ENCODE measurements around the gene OPN1MW.
"Not testable (repeated sequence)": the region's sequence is repeated elsewhere in the genome, so short reads cannot be mapped to it uniquely, and the experiment has no call there.

OPN1MW gene

DNA sequence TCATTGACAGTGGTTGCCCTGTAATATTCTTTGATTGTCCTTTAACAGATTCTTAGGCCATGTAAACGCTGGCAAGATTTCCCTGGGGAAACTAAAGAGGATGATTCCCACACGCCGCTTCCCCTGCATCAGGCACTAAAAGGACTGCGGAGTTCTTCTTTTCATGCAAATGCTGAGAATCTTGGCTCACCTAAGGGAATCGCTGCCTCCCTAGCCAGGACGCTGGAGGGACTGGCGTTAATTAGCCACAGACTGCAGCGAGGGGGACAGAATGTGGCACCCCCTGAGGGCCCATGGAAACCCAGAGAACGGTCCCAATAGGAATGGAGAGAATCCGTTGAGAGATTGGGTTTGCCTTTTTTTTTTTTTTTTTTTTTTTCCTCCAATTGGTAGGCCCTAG lies 29.1 kb downstream of the OPN1MW start:
- not testable (repeated sequence) for DNase-seq

DNA sequence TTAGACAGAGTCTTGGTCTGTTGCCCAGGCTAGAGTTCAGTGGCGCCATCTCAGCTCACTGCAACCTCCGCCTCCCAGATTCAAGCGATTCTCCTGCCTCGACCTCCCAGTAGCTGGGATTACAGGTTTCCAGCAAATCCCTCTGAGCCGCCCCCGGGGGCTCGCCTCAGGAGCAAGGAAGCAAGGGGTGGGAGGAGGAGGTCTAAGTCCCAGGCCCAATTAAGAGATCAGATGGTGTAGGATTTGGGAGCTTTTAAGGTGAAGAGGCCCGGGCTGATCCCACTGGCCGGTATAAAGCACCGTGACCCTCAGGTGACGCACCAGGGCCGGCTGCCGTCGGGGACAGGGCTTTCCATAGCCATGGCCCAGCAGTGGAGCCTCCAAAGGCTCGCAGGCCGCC lies 37.1 kb downstream of the OPN1MW start, which contains the start of gene OPN1MW2:
OPN1MW2 (plus strand) TSS at position 301 of the 400 bp plus-strand sequence; CDS start at position 361, 60 bp downstream.
- not testable (repeated sequence) for DNase-seq

DNA sequence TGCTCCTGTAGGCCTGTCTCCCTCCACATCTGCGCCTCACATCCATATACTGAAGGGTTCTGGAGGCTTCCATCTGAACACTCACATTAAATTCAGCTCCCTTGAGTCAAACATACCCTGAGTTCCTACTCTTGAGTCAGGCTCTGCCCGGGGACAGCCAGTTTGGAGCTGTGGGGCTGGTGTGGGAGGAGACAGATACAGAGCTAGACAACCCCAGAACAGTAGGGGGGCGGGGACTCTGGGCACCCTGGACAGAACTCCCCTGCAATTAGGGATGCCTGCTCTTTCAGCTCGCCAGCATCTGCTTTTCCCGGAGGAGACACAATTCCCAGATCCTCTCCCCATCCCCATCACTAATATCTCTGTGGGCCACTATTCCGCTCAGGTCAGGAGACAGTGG lies 42.9 kb downstream of the OPN1MW start:
- not testable (repeated sequence) for DNase-seq

DNA sequence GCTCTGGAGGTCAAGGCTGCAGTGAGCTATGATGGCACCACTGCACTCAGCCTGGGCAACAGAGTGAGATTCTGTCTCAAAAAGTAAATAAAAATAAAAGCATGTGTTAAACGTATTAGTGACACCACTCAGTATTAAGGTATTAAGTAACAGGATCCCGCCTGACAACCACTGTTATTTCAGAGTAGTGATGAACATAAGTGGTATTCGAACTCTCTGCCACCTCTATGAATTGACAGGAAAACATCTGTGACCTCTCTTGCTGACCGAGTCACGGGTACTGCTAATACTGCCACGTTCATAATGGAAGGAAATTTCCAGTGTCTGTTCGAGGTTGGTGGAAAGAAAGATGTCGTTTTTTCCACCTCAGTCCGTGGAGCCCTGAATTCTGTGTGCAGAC lies 44.3 kb downstream of the OPN1MW start:
- DNase-seq, result not testable (repeated sequence)

DNA sequence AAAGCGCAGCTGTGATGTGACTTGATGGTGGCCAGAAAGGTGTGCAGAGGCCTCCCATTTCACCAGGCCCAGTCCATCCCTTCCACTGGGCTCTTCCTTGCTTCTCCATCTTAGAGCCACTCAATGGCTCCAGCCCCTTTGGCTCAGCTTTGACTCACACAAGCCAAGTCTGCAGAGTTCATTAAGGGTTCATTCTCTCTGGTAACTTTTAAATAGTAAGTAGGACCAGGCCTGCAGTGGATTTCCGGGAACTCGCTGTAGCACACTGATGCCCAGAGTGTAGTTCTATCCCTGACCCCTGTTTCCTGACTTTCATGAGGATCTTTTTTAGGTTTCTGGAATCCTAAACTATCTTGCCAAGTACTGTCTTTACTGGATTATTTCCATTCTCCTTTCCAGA lies 49.0 kb downstream of the OPN1MW start:
- DNase-seq, result not testable (repeated sequence)

DNA sequence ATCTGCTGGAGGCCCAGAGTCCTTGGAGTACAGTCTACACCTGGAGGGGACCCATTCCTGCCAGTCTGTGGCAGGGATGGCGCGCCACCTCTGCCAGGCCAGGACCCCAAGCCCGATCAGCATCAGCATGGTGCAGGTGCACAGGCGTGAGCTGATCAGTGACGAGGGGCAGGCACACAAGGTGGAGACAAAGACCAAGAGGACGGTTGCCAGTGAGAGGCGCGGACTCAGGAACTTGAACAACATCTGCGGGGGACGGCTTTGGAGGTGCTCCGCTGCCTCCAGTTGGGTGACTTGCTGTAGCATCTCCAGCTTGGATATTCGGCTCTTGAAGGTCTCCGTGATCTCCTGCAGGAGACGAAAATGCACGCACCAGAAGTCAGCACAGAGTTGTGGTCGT lies 51.2 kb downstream of the OPN1MW start:
- not testable (repeated sequence) for DNase-seq

DNA sequence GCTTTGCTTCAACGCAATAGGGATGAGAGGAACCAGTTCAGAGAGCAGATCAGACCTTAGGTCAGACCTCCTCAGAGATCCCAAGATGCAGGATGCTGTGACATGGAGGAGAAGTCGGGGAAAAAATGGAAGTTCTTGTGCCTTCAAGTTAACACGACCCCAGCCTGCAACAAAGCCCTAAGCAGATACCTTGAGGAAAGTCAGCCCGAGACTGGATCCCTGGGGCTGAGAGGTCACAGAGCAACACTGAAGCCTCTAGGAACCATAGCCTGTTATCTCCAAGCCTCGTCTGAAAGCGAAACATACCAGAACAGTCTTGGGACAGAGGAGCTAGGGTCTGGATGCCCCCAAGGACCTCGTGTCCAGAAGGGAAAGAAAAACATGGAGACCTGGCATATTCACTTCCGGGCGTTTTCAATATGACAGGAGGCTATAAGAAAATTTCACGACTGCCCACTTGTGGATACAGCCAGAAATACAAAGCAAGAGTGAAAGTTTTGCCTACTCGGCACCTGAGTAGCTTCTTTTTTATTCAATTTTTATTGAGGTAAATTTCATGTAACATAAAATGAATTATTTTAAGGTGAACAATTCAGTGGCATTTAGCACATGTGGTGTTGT lies 56.7 kb downstream of the OPN1MW start:
- not testable (repeated sequence) for DNase-seq

DNA sequence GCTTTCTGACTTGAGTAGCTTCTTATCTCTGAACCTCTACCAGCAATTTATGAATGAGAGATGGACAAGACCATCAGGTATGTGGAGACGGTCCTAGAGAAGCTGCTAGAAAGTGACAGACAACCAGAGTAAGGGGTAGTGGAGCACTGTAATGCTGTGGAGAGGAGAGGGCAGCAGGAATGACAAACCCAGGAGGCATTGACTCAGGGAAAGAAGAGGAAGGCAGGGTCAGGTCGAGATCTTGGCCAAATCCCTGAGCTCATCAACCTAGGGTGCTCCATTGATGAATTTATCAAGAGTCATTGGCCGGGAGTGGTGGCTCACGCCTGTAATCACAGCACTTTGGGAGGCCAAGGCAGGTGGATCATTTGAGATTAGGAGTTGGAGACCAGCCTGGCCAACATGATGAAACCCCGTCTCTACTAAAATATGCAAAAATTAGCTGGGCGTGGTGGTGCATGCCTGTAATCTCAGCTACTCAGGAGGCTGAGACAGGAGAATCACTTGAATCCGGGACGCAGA lies 57.6 kb downstream of the OPN1MW start:
- not testable (repeated sequence) for DNase-seq
